ENCODE measurements around the gene KIF1B.

Gene KIF1B

GRCh38 chr1:10319750-10320149 is 109.4 kb downstream of the KIF1B start (continued):
- TF ChIP-seq TSHZ2 (CRISPR knock-in tag; IDR thresholded peaks at IDR 0.05) (no peak), ZC3H10 (CRISPR knock-in tag; IDR thresholded peaks at IDR 0.05) (no peak), TOX (CRISPR knock-in tag; IDR thresholded peaks at IDR 0.05; ENCODE audit: borderline replicate concordance) (no peak), ZNF70 (CRISPR knock-in tag; IDR thresholded peaks at IDR 0.05) (no peak)

- no peak for TF ChIP-seq BACH2 (CRISPR knock-in tag; IDR thresholded peaks at IDR 0.05; ENCODE audit: borderline replicate concordance)
- no peak for TF ChIP-seq CSRNP3 (CRISPR knock-in tag; IDR thresholded peaks at IDR 0.05)
- no peak for TF ChIP-seq PPARA (CRISPR knock-in tag; IDR thresholded peaks at IDR 0.05; ENCODE audit: borderline replicate concordance)
- no peak for TF ChIP-seq ZFP3 (CRISPR knock-in tag; IDR thresholded peaks at IDR 0.05)
- TF ChIP-seq POU6F1 (CRISPR knock-in tag; IDR thresholded peaks at IDR 0.05; ENCODE audit: borderline replicate concordance, low read depth), result no peak
- no peak for TF ChIP-seq ESRRG (CRISPR knock-in tag; IDR thresholded peaks at IDR 0.05)
- no peak for TF ChIP-seq PATZ1 (CRISPR knock-in tag; IDR thresholded peaks at IDR 0.05; ENCODE audit: borderline replicate concordance)
- TF ChIP-seq ZC3H10 (CRISPR knock-in tag; IDR thresholded peaks at IDR 0.05), result no peak
- no peak for TF ChIP-seq ZNF565 (CRISPR knock-in tag; conservative IDR thresholded peaks at IDR 0.05; ENCODE audit: low read depth)
- no peak for TF ChIP-seq ZNF8 (CRISPR knock-in tag; IDR thresholded peaks at IDR 0.05)
- no peak for TF ChIP-seq RARB (CRISPR knock-in tag; IDR thresholded peaks at IDR 0.05)
- TF ChIP-seq ISL1 (CRISPR knock-in tag; IDR thresholded peaks at IDR 0.05), result no peak
- no peak for TF ChIP-seq TCF4 (CRISPR knock-in tag; IDR thresholded peaks at IDR 0.05; ENCODE audit: borderline replicate concordance)
- TF ChIP-seq TOX (CRISPR knock-in tag; IDR thresholded peaks at IDR 0.05; ENCODE audit: borderline replicate concordance), result no peak
- TF ChIP-seq ZNF70 (CRISPR knock-in tag; IDR thresholded peaks at IDR 0.05), result no peak
- TF ChIP-seq GLIS3 (CRISPR knock-in tag; IDR thresholded peaks at IDR 0.05), result no peak
- no peak for TF ChIP-seq ARNTL (CRISPR knock-in tag; IDR thresholded peaks at IDR 0.05; ENCODE audit: borderline replicate concordance, low read depth)
- TF ChIP-seq TSHZ2 (CRISPR knock-in tag; IDR thresholded peaks at IDR 0.05), result no peak
- ATAC-seq, result no peak
Measured at GRCh38 chr1:10320336-10320735, 110.0 kb downstream of the KIF1B start.

GRCh38 chr1:10322821-10323220 is 112.5 kb downstream of the KIF1B start:
- ATAC-seq, result no peak
- TF ChIP-seq TOX (CRISPR knock-in tag; IDR thresholded peaks at IDR 0.05; ENCODE audit: borderline replicate concordance), result no peak
- TF ChIP-seq CSRNP3 (CRISPR knock-in tag; IDR thresholded peaks at IDR 0.05), result no peak
- no peak for TF ChIP-seq PATZ1 (CRISPR knock-in tag; IDR thresholded peaks at IDR 0.05; ENCODE audit: borderline replicate concordance)
- TF ChIP-seq ARNTL (CRISPR knock-in tag; IDR thresholded peaks at IDR 0.05; ENCODE audit: borderline replicate concordance, low read depth), result no peak
- no peak for TF ChIP-seq ZFP30 (CRISPR knock-in tag; IDR thresholded peaks at IDR 0.05)
- no peak for TF ChIP-seq TSHZ2 (CRISPR knock-in tag; IDR thresholded peaks at IDR 0.05)
- no peak for TF ChIP-seq ZNF8 (CRISPR knock-in tag; IDR thresholded peaks at IDR 0.05)
- TF ChIP-seq ZNF565 (CRISPR knock-in tag; conservative IDR thresholded peaks at IDR 0.05; ENCODE audit: low read depth), result no peak

All from SK-N-SH treated with all-trans-retinoic acid at 6 μM for 48 hours (cell line).